Measurements from ENCODE around the gene HDAC7. TPM values are rescaled to one million over a fixed set of nuclear protein-coding genes. Genes with fewer than 3 reads are reported as not detected.

The HDAC7 gene
- total RNA-seq, 1 donor from 2014 or later: 67.9 TPM

- no peak overlapping the region for H3K4me3 Mint-ChIP-seq (ENCODE audit: unreplicated experiment)
- DNase-seq: no peak
- no peak overlapping the region for H3K27ac Mint-ChIP-seq (ENCODE audit: unreplicated experiment)
- no peak for TF ChIP-seq CTCF (IDR thresholded peaks at IDR 0.05; ENCODE audit: partially characterized antibody, unreplicated experiment)
- H3K36me3 Mint-ChIP-seq (ENCODE audit: unreplicated experiment): no peaks in the 10 kb centered on the region
- H3K4me1 Mint-ChIP-seq (ENCODE audit: low read depth, unreplicated experiment): no peaks in the 10 kb centered on the region
- H3K27me3 Mint-ChIP-seq (ENCODE audit: unreplicated experiment): no peaks in the 10 kb centered on the region
- peaks cover 2% of the 10 kb centered on the region for H3K9me3 Mint-ChIP-seq (ENCODE audit: unreplicated experiment)
Measured at GRCh38 chr12:47860279-47860841, 40.7 kb upstream of the HDAC7 start.

- DNase-seq: no peak
- TF ChIP-seq CTCF (IDR thresholded peaks at IDR 0.05; ENCODE audit: partially characterized antibody, unreplicated experiment): no peak
- Mint-ChIP-seq H3K27ac (ENCODE audit: unreplicated experiment) (no peak overlapping the region), H3K36me3 (ENCODE audit: unreplicated experiment) (no peaks in the 10 kb centered on the region), H3K9me3 (ENCODE audit: unreplicated experiment) (no peaks in the 10 kb centered on the region), H3K27me3 (ENCODE audit: unreplicated experiment) (no peaks in the 10 kb centered on the region), H3K4me3 (ENCODE audit: unreplicated experiment) (no peak overlapping the region), H3K4me1 (ENCODE audit: low read depth, unreplicated experiment) (no peaks in the 10 kb centered on the region)
Measured at GRCh38 chr12:47858511-47859266, 39.0 kb upstream of the HDAC7 start.

GRCh38 chr12:47856721-47857575, 37.2 kb upstream of the HDAC7 start:
- no peak for DNase-seq

GRCh38 chr12:47856094-47856493, 36.4 kb upstream of the HDAC7 start:
- Mint-ChIP-seq H3K4me3 (ENCODE audit: unreplicated experiment) (no peak overlapping the region), H3K4me1 (ENCODE audit: low read depth, unreplicated experiment) (no peaks in the 10 kb centered on the region), H3K9me3 (ENCODE audit: unreplicated experiment) (no peaks in the 10 kb centered on the region), H3K27me3 (ENCODE audit: unreplicated experiment) (no peaks in the 10 kb centered on the region), H3K36me3 (ENCODE audit: unreplicated experiment) (no peaks in the 10 kb centered on the region), H3K27ac (ENCODE audit: unreplicated experiment) (no peak overlapping the region)
- no peak for TF ChIP-seq CTCF (IDR thresholded peaks at IDR 0.05; ENCODE audit: partially characterized antibody, unreplicated experiment)
- DNase-seq: no peak

More at GRCh38 chr12:47856721-47857575, 37.2 kb upstream of the HDAC7 start:
- no peaks in the 10 kb centered on the region for H3K9me3 Mint-ChIP-seq (ENCODE audit: unreplicated experiment)
- H3K4me3 Mint-ChIP-seq (ENCODE audit: unreplicated experiment): no peak overlapping the region
- no peaks in the 10 kb centered on the region for H3K36me3 Mint-ChIP-seq (ENCODE audit: unreplicated experiment)
- no peak overlapping the region for H3K27ac Mint-ChIP-seq (ENCODE audit: unreplicated experiment)
- H3K27me3 Mint-ChIP-seq (ENCODE audit: unreplicated experiment): no peaks in the 10 kb centered on the region
- no peak for TF ChIP-seq CTCF (IDR thresholded peaks at IDR 0.05; ENCODE audit: partially characterized antibody, unreplicated experiment)
- H3K4me1 Mint-ChIP-seq (ENCODE audit: low read depth, unreplicated experiment): no peaks in the 10 kb centered on the region

All from glutamatergic neuron (in vitro differentiated cells).